Measurements from ENCODE around the gene HSD17B8.

Gene HSD17B8

DNA sequence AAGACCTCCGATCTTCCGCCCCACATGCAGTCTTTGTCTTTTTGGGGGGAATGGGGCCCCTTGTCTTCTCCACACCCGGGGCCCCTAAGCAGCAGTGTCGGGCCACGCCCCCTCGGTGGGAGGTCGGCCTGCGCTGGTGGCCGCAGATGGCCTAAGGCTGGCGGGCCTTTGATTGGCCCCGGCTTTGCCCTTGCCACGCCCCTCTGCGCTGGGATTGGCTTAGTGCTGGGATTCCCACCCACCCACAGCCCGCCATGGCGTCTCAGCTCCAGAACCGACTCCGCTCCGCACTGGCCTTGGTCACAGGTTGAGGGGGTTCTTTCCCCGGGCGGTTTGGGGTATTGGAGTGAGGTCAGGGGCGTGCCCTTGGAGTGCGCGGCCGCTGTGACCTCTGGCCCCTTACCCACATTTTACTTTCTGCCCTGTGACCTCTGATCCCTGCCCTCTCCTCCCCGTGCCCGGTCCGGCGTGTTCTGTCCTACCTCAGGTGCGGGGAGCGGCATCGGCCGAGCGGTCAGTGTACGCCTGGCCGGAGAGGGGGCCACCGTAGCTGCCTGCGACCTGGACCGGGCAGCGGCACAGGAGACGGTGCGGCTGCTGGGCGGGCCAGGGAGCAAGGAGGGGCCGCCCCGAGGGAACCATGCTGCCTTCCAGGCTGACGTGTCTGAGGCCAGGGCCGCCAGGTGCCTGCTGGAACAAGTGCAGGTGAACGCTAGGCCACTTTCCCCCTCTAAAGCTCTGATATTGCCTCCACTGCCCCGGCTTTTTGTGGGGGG lies at the start of gene HSD17B8:
Gene HSD17B8 (plus strand): TSS at position 241 of the 776 bp plus-strand sequence. CDS start 14 bp downstream, at position 255.
- peak; percentile 56 for DNase-seq

DNA sequence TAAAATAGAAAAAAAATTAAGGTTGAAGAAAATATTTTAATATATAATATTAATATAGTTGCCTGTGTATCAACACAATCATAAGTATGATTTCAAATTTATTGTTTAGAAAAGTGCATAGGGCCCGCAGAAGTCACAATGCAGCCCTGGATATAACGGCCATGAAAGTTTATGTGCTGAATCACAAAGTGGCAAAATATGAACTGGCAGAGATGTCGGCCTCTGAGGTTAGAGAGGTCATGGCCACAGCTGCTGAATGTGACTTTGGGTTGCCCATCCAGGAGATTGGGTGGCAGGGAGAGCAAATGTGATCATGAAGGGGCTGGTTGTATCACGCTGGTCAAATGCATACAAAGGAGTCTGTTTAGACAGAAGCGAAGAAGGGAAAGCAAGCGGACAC lies 47.9 kb upstream of the HSD17B8 start:
- DNase-seq, result no peak

DNA sequence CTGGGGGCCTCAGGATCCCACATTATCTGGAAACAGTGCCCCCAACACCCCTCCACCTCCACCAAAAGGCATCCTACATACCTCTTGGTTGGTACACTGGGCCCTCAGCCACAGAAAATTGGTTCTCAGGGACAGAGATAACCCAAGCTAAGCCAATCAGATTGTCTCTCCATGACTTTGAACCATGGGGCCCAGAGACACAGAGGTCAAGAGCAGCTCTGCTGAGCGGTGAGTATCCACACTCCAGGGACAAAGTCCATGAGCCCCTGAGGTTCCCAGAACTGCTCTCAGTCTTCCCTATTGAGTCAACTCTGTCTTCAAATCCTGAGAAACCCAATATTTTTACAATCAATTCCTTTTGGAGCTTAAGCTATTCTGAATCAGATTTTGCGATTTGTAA lies 47.5 kb upstream of the HSD17B8 start:
- DNase-seq, result no peak

DNA sequence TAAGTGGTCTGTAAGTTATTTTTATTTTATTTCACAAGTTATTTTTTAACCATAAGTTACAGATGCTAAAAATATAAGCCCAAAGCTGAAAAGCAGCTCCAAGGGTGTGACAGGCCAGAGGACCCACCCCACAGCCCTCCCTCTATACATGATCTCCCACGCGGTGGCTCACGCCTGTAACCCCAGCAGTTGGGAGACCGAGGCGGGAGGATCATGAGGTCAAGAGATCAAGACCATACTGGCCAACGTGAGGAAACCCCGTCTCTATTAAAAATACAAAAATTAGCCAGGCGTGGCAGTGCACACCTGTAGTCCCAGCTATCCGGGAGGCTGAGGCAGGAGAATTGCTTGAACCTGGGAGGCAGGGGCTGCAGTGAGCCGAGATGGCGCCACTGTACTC lies 44.4 kb upstream of the HSD17B8 start:
- DNase-seq, result no peak

DNA sequence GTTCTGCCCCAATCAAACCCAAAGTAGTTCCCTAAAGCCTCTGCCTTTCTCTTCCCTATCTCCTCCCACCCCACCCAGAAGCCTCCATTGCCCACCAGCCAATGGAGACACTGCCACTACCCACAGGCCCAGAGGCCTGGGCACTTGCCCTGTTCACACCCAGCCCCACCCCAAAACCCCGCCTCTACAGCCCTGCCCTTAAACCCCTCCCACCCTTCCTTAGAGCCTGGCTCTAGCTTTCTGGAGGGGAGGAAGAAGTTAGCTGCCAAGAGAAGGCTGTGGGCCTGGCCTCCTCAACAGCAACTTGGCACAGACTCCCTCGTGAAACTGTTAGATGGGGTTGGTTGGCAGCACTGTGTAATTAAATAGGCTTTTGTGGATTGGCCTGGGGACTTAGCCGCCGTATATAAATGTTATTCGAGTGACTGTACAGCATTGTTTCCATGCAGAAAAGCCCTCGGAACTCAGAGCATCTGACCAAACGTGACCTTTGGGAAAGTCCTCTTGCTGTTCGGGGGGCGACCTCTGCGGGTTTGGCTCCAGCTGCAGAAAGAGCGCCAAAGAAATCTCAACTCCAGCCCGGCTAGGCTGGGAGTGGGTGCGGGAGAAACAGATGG lies 43.6 kb upstream of the HSD17B8 start:
- DNase-seq, result peak; percentile 14

GRCh38 chr6:33161354-33162331 lies 42.8 kb upstream of the HSD17B8 start:
- peak; percentile 86 for DNase-seq

GRCh38 chr6:33163540-33163939 lies 40.9 kb upstream of the HSD17B8 start:
- DNase-seq, result no peak

GRCh38 chr6:33164176-33164575 lies 40.3 kb upstream of the HSD17B8 start:
- DNase-seq, result peak; percentile 16

GRCh38 chr6:33164665-33165373 lies 39.6 kb upstream of the HSD17B8 start:
- peak; percentile 11 for DNase-seq

- DNase-seq, result peak; percentile 13
Measured at GRCh38 chr6:33165581-33166258, 38.7 kb upstream of the HSD17B8 start.

DNA sequence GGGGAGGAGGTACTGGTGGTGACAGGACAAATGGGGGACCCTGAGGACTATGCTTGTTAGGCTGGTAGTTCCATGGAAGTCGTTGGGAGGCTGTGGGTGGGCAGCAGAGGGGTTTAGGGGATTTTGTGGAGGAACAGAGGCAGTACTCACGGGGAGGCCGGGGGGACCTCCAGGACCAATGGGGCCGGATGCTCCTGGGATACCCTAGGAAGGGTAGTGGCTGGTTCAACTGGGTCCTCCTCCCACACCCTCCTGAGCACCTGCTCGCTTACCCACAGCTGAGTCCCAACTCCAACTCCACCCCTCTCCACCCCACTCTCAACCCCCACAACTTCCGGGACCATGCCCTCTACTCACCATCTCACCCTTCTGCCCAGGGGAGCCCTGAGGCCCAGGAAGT lies 38.1 kb upstream of the HSD17B8 start:
- no peak for DNase-seq

- peak; percentile 15 for DNase-seq
Measured at GRCh38 chr6:33166811-33167210, 37.6 kb upstream of the HSD17B8 start.

DNA sequence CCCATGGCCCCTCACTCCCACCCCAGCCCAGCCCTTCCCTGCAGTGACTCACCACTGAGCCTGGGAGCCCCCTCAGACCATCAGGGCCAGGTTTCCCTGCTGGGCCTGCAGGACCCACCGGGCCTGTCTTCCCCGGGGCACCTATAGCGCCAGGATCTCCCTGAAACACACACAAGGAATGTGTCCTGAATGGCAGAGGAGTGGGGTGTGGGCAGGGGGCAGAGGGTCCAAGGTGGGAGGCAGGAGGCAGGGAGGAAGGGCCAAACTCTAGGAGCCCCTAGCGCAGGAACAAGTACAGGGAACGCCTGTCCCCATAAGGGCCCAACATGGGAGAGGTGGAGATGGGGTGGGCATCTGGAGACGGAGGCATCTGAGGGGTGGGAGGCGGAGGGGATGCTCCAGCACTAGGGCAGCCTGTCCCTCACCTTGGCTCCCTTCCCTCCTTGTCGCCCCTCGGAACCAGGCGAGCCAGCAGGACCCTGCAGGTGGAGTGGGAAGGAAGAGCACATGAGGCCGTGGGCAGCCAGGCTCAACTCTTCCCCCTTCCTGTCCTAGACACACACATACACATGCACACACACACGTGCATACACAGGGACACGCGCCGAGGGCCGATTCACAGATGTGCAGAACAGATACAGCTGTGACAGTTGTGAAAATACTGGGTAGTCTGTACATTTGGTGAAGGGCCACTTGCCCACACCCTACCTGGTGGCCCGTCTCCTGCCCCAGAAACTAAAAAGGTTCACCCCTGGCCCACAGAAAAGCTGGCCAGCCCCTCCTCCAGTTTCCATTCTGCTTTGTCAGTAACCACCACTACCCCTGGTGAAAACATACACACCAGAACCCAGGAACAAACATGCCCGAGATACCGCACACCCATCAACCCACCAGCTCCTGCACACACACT lies 36.8 kb upstream of the HSD17B8 start:
- no peak for DNase-seq

- peak; percentile 19 for DNase-seq
Measured at GRCh38 chr6:33168284-33168601, 36.2 kb upstream of the HSD17B8 start.

DNA sequence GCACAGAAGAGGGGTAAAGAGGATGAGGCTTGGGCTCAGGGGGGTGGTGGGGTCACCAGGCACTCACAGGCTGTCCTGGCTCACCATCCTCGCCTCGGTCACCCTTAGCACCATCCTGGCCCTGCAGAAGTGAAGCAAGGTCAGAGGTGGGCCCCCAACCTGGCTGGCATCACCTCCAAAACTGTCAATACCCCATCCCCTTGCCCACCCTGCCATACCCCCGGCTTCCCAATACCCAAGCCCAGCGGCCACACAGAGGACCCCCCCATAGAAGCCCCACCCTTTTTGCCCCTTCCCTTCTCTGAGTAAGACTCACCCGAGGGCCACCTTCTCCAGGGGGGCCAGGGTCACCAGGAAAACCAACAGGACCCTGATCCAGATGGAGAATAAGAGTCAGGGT lies 35.8 kb upstream of the HSD17B8 start:
- DNase-seq, result no peak

DNA sequence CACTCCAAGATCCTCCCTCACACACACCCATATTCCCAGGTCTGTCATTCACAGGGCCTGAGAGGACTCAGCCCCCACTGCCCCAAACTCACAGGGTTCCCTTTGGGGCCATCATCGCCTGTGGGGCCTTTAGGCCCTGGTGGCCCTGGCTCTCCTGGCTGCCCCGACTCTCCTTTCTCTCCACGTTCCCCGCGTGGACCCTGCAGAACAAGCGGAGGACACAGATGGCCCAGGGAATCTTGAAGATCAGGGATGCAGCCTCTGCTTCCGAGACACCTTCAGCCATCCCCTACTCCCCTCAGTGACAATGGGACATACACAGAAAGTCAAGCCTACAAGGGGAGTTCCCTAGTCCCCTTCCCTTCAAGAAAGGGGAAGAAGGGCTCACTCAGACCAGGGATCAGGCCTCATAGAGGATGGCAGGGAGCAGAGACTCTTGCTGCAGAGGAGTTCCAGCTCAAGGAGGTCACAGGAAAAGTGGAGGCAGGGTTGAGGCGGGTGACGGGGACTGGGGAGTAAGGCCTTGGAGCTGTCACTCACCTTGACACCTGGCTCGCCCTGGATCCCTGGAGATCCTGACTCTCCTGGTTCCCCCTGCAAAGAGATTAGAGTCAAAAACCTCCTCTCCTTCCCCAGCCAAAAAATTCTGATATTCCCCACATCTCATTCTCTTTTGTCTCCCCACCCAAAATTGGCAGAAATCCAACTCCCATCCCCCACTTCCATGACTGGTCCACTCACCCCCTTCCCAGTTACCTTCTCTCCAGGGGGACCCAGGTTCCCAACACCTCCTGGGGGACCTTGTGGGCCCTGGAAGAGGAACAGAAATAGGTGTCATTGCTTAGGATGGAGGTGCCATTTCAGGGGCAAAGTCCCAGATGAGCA lies 34.9 kb upstream of the HSD17B8 start:
- peak; percentile 18 for DNase-seq

- peak; percentile 20 for DNase-seq
Measured at GRCh38 chr6:33170176-33171015, 34.1 kb upstream of the HSD17B8 start.

DNA sequence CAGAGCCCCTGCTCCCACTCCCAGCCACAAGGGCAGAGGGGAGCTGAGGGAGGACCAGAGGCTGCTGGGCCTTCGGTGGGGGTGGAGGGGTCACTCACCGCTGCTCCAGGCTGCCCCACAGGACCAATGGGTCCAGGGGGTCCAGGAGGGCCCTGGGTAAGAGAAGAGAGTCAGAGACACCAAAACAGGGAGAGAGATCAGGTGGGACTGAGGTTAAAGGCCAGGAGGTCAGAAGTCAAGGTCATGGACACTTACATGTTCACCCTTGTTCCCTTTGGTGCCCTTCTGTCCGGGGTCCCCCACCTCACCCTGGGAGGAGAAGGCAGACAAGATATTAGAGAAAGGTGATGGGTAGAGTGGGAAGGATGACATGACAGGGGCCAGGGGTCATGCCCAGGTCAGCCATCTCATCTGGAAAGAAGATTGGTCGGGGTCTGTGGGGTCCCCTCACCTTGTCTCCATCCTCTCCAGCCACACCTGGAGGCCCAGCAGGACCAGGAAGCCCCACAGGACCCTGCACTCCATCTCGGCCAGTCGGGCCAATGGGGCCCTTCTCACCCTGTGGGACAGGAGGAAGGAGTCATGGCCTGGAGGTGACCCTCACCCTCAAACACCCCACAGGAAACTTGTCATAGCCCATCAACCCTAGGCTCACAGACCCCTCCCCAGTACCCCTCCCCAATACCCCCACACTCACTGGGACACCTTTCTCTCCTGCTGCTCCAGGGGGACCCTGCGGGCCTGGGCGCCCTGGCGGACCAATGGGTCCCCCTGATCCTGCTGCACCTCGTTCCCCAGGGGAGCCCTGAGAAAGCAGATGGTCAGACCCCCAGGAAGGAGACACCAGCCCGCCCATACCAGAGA lies 33.2 kb upstream of the HSD17B8 start:
- no peak for DNase-seq
